Measurements from ENCODE around the gene ARL6.
"Not testable (repeated sequence)": the region's sequence is repeated elsewhere in the genome, so short reads cannot be mapped to it uniquely, and the experiment has no call there.

ARL6 gene

DNA sequence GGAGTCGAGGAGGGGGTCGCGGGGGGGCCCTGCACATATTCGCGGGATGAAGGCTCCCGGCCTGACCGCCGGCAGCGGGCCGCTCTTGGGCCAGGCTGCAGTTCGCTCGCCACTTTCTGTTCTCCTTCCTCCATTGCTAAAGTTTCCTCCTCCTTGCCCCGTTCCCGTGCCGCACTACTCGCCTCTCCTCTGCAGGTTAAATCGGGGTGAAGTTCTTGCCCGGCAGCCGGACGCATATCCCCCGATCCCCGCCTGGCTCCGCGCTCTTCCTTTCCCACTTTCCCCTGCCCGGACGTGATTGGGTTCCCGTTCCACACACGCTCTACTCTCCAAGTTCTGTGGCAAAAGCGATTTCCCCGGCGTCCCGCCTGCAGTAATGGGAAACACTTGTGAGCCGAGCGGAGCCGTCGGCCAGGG is 57.8 kb downstream of the ARL6 start:
- Histone ChIP-seq H3K4me2 (ENCODE audit: low read length) (peak overlapping the region; percentile 98), H3K4me1 (ENCODE audit: control insufficient read depth, insufficient read depth, low read length) (peaks cover 16% of the 10 kb centered on the region), H3K9me3 (replicated peaks; ENCODE audit: low read length) (no peaks in the 10 kb centered on the region), H3K27me3 (ENCODE audit: control insufficient read depth, insufficient read depth, low read length) (no peaks in the 10 kb centered on the region), H3K36me3 (ENCODE audit: insufficient read depth, low read length) (no peaks in the 10 kb centered on the region), H3K9ac (ENCODE audit: low read depth, low read length) (peak overlapping the region; percentile 86), H3K4me3 (ENCODE audit: low read length) (peak overlapping the region; percentile 82)

DNA sequence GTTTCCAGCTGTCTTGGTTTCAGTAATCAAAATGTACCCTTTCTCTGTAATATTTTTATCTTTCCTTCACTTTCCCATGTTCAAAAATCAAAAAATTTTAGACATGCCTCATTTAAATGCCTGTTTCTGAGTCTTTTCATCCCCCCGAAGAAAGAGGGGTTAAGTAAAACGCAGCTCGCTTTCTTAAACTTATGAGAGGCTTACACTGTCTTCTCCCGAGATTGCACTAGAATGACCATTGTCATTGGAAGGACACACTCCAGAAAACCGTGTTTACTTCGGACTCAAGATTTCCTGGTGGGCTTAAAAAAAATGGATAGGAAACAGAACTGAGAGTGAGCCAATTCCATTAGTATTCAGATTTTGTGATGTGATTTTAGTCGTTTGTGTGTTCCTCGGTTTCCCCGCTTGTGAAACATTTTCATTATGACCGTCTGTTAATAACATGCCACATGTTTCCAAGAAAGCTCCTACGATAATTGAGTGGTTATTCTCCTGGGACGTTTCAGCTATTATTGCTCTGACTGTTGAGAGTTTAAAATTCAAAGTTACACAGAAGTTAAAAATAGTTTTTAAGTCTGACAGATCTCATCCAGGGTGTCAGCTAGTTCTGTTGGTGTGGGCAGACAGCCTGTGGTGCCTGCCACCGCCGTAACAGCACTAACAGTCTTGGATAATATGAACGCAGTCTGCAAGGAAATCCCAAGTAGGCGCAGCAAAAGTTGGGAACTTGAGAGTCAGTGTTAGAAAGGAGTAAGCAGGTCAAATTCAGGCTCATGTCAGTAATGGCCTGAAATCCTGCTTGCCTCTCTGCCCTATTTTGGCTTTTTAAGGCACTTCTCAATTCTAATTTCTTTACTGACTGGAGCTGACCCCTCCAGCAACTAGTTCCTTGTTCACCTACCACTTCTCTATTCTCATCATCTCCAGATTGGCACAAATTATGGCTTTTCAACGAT is 58.8 kb downstream of the ARL6 start:
- Histone ChIP-seq H3K4me2 (ENCODE audit: low read length) (peak overlapping the region; percentile 98), H3K9ac (ENCODE audit: low read depth, low read length) (peak overlapping the region; percentile 86), H3K4me1 (ENCODE audit: control insufficient read depth, insufficient read depth, low read length) (peaks cover 16% of the 10 kb centered on the region), H3K36me3 (ENCODE audit: insufficient read depth, low read length) (no peaks in the 10 kb centered on the region), H3K4me3 (ENCODE audit: low read length) (peak overlapping the region; percentile 82), H3K9me3 (replicated peaks; ENCODE audit: low read length) (no peaks in the 10 kb centered on the region), H3K27me3 (ENCODE audit: control insufficient read depth, insufficient read depth, low read length) (no peaks in the 10 kb centered on the region)

DNA sequence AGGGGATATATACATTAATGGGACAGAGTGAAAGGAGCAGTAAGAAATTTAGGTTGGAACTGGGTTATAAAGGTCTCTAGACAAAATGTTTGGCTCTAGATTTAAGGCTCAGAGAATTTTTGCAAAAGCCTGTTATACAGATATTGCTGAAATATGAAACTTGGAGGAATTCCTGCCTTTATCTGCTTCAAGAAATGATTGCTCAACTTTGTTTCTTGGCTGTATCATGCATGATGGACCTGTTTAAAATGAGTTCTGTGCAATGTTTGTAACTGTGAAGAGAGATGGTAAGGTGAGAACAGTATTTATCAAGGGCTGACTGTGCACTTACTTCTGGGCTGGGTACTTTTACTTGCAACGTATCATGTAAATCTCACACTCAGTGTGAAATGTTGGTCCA is 60.5 kb downstream of the ARL6 start:
- H3K9me3 ChIP-seq (replicated peaks; ENCODE audit: low read length): no peaks in the 10 kb centered on the region
- no peak overlapping the region for H3K4me3 ChIP-seq (ENCODE audit: low read length)
- no peaks in the 10 kb centered on the region for H3K27me3 ChIP-seq (ENCODE audit: control insufficient read depth, insufficient read depth, low read length)
- peaks cover 16% of the 10 kb centered on the region for H3K4me1 ChIP-seq (ENCODE audit: control insufficient read depth, insufficient read depth, low read length)
- no peak overlapping the region for H3K4me2 ChIP-seq (ENCODE audit: low read length)
- no peaks in the 10 kb centered on the region for H3K36me3 ChIP-seq (ENCODE audit: insufficient read depth, low read length)
- H3K9ac ChIP-seq (ENCODE audit: low read depth, low read length): no peak overlapping the region

DNA sequence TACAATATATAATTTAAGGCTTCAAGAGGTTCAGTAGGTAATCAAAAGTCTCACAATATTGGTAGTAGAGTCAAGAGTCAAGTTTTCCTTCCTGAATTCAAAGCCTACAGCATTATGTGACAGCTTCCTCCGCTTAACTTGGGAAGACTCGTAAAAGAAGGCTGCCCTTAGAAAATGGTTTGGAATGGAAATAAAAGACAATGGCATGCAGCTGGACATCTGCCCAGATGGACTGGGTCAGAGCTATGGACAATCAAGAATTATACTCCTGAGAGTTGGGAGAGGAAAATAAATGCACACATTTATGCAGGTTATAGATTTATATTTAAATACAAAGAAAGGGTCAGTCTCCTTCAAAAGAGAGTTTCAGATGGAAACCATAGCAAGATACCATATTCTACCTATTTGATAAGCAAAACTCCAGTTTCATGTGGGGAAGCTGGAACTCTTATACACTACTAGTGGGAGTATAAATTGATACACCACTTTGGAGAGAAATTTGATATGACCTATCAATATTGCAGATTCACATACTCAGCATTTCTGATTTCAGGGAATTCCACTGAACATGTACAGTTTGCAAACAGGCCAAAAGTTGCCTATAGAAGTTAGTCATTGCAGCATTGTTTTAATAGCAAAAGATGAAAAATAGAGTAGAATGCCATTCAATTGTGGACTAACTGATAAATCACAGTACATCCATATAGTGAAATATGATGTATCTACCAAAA is 63.3 kb downstream of the ARL6 start:
- H3K9ac ChIP-seq (ENCODE audit: low read depth, low read length): no peak overlapping the region

DNA sequence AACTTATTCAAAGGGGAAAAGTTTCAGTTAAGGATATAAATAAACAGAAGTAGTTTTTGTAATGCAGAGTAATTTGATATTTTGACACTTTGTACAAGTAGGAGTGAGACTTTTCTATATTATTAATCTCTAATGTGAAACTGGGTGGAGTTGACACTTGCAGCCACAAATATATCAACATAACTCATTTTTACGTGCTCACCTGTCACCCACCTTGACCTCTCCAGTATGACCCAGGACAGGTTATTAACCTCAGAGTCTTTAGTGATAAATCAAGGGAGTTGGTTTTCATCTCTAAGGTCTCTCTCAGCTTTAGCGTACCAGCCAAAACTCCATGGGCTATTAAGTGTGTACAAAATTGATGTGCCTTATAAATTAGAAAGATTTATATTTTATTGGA is 64.6 kb downstream of the ARL6 start:
- Histone ChIP-seq H3K4me2 (ENCODE audit: low read length) (no peak overlapping the region), H3K4me1 (ENCODE audit: control insufficient read depth, insufficient read depth, low read length) (peaks cover 2% of the 10 kb centered on the region), H3K4me3 (ENCODE audit: low read length) (no peak overlapping the region), H3K9ac (ENCODE audit: low read depth, low read length) (no peak overlapping the region), H3K36me3 (ENCODE audit: insufficient read depth, low read length) (no peaks in the 10 kb centered on the region), H3K9me3 (replicated peaks; ENCODE audit: low read length) (no peaks in the 10 kb centered on the region), H3K27me3 (ENCODE audit: control insufficient read depth, insufficient read depth, low read length) (no peaks in the 10 kb centered on the region)

More for the DNA sequence above, 63.3 kb downstream of the ARL6 start:
- Histone ChIP-seq H3K36me3 (ENCODE audit: insufficient read depth, low read length) (no peaks in the 10 kb centered on the region), H3K27me3 (ENCODE audit: control insufficient read depth, insufficient read depth, low read length) (no peaks in the 10 kb centered on the region), H3K9me3 (replicated peaks; ENCODE audit: low read length) (no peaks in the 10 kb centered on the region), H3K4me2 (ENCODE audit: low read length) (no peak overlapping the region), H3K4me1 (ENCODE audit: control insufficient read depth, insufficient read depth, low read length) (peaks cover 13% of the 10 kb centered on the region), H3K4me3 (ENCODE audit: low read length) (no peak overlapping the region)

DNA sequence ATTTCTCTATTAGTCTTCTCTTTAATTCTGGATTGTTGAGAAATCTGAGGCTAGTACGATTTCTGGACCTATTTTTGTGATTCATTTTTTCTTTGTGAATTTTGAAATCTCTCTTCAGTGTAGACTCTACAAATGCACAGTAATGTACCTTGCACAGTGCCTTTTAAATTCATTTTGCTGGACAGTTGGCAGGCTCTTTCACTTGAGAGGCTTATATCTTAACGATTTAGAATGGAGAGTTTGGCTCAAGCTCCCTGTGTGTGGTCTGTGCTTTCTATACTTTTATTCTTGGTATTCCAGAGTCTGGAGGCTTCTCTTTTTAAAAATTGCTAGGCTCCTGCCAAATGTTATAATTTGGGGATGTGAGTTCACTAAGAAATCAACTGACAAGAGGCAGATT is 66.1 kb downstream of the ARL6 start:
- Histone ChIP-seq H3K36me3 (ENCODE audit: insufficient read depth, low read length) (no peaks in the 10 kb centered on the region), H3K9me3 (replicated peaks; ENCODE audit: low read length) (no peaks in the 10 kb centered on the region), H3K4me2 (ENCODE audit: low read length) (no peak overlapping the region), H3K27me3 (ENCODE audit: control insufficient read depth, insufficient read depth, low read length) (no peaks in the 10 kb centered on the region), H3K4me1 (ENCODE audit: control insufficient read depth, insufficient read depth, low read length) (no peaks in the 10 kb centered on the region), H3K9ac (ENCODE audit: low read depth, low read length) (no peak overlapping the region), H3K4me3 (ENCODE audit: low read length) (no peak overlapping the region)

DNA sequence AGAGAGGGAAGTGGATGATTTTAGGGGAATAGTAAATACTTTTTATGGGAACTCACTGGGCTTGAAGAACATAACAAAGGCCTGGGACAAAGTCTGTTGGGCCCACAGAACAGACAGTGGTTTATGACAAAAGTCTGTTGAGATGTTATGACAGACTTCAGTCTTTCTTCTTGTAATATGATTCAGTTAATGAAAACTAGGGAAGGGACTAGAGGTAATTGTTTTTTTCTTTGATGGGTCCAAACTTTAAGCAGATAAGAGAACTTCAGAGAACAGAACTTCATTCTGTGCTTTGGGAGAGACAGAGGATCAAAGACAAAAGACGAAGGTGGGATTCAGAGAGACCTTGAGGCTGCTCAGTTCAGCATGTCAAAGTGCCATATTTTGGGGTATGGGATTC is 66.6 kb downstream of the ARL6 start:
- no peaks in the 10 kb centered on the region for H3K36me3 ChIP-seq (ENCODE audit: insufficient read depth, low read length)
- H3K9me3 ChIP-seq (replicated peaks; ENCODE audit: low read length): no peaks in the 10 kb centered on the region
- H3K4me1 ChIP-seq (ENCODE audit: control insufficient read depth, insufficient read depth, low read length): peaks cover 3% of the 10 kb centered on the region
- H3K27me3 ChIP-seq (ENCODE audit: control insufficient read depth, insufficient read depth, low read length): no peaks in the 10 kb centered on the region
- H3K4me2 ChIP-seq (ENCODE audit: low read length): no peak overlapping the region
- no peak overlapping the region for H3K9ac ChIP-seq (ENCODE audit: low read depth, low read length)
- H3K4me3 ChIP-seq (ENCODE audit: low read length): no peak overlapping the region

DNA sequence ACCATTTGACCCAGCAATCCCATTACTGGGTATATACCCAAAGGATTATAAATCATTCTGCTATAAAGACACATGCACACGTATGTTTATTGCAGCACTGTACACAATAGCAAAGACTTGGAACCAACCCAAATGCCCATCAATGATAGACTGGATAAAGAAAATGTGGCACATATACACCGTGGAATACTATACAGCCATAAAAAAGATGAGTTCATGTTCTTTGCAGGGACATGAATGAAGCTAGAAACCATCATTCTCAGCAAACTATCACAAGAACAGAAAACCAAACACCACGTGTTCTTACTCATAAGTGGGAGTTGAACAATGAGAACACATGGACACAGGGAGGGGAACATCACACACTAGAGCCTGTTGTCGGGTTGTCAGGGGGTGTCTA is 68.6 kb downstream of the ARL6 start:
- H3K36me3 ChIP-seq (ENCODE audit: insufficient read depth, low read length); H3K4me3 ChIP-seq (ENCODE audit: low read length); H3K27me3 ChIP-seq (ENCODE audit: control insufficient read depth, insufficient read depth, low read length); H3K4me2 ChIP-seq (ENCODE audit: low read length); H3K9ac ChIP-seq (ENCODE audit: low read depth, low read length); H3K9me3 ChIP-seq (replicated peaks; ENCODE audit: low read length); H3K4me1 ChIP-seq (ENCODE audit: control insufficient read depth, insufficient read depth, low read length): not testable (repeated sequence)

DNA sequence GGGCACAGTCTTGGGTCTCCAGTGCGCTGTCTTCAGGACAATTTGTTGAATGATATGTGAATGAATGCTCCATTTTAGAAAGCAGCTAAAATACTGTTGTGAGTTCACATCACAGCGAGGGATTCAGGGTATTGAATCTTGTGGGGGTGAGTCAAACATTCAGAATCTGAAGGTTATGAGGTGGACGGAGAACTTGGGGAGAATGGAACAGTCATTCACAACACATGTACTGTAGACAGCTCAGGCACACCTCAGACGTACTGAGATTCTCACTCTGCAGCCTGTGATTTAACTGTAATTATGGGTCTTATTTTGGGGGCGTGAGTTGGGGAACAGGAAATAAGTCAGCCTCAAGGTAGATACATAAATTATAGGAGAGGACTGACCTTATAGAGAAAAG is 71.2 kb downstream of the ARL6 start:
- no peak overlapping the region for H3K4me3 ChIP-seq (ENCODE audit: low read length)
- no peaks in the 10 kb centered on the region for H3K9me3 ChIP-seq (replicated peaks; ENCODE audit: low read length)
- no peaks in the 10 kb centered on the region for H3K27me3 ChIP-seq (ENCODE audit: control insufficient read depth, insufficient read depth, low read length)
- peaks cover 3% of the 10 kb centered on the region for H3K4me1 ChIP-seq (ENCODE audit: control insufficient read depth, insufficient read depth, low read length)
- H3K9ac ChIP-seq (ENCODE audit: low read depth, low read length): no peak overlapping the region
- H3K4me2 ChIP-seq (ENCODE audit: low read length): no peak overlapping the region
- H3K36me3 ChIP-seq (ENCODE audit: insufficient read depth, low read length): no peaks in the 10 kb centered on the region

DNA sequence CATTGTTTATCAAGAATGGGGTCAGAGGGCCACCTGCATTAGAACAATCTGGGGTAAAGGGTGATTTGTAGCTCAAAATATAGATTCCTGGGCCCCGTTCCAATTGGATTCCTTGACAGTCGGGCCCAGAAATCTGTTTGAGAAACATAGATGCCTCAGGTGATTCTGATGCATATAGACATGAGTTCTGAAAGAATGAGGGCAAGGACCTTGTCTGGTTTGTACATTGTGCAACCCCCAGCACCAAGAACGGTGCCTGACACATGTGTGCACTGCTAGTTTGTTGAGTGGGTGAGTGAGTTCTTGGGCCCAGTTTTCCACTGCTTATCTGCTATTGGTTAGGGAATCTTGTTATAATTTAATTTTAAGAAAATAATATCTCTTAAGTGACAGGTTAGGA is 73.8 kb downstream of the ARL6 start:
- H3K4me3 ChIP-seq (ENCODE audit: low read length): no peak overlapping the region
- H3K36me3 ChIP-seq (ENCODE audit: insufficient read depth, low read length): no peaks in the 10 kb centered on the region
- no peak overlapping the region for H3K4me2 ChIP-seq (ENCODE audit: low read length)
- no peak overlapping the region for H3K9ac ChIP-seq (ENCODE audit: low read depth, low read length)
- H3K27me3 ChIP-seq (ENCODE audit: control insufficient read depth, insufficient read depth, low read length): no peaks in the 10 kb centered on the region
- no peaks in the 10 kb centered on the region for H3K9me3 ChIP-seq (replicated peaks; ENCODE audit: low read length)
- H3K4me1 ChIP-seq (ENCODE audit: control insufficient read depth, insufficient read depth, low read length): peaks cover 3% of the 10 kb centered on the region

DNA sequence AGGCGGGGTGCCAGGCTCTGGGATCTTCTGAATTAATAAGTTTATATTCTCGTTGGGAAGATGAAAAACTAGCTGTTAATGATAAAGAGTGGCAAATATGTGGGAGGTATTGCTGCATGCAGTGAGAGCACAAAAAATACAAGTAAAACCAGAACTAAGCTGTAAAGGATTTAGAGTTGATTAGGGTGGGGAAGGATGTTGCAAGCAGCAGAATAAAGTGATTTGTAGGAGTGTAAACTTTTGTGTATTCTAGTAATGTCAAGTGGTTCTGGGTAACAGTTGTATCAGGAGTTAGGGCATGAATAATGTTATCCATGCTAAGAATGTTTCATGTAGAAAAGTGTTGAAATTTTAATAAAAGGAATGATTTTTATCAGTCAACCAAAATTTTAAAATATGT is 75.4 kb downstream of the ARL6 start:
- no peaks in the 10 kb centered on the region for H3K36me3 ChIP-seq (ENCODE audit: insufficient read depth, low read length)
- H3K4me3 ChIP-seq (ENCODE audit: low read length): no peak overlapping the region
- H3K9me3 ChIP-seq (replicated peaks; ENCODE audit: low read length): no peaks in the 10 kb centered on the region
- H3K27me3 ChIP-seq (ENCODE audit: control insufficient read depth, insufficient read depth, low read length): no peaks in the 10 kb centered on the region
- H3K4me2 ChIP-seq (ENCODE audit: low read length): no peak overlapping the region
- peaks cover 3% of the 10 kb centered on the region for H3K4me1 ChIP-seq (ENCODE audit: control insufficient read depth, insufficient read depth, low read length)
- H3K9ac ChIP-seq (ENCODE audit: low read depth, low read length): no peak overlapping the region
